Measurements from ENCODE around the gene BPIFB6.

BPIFB6 gene

DNA sequence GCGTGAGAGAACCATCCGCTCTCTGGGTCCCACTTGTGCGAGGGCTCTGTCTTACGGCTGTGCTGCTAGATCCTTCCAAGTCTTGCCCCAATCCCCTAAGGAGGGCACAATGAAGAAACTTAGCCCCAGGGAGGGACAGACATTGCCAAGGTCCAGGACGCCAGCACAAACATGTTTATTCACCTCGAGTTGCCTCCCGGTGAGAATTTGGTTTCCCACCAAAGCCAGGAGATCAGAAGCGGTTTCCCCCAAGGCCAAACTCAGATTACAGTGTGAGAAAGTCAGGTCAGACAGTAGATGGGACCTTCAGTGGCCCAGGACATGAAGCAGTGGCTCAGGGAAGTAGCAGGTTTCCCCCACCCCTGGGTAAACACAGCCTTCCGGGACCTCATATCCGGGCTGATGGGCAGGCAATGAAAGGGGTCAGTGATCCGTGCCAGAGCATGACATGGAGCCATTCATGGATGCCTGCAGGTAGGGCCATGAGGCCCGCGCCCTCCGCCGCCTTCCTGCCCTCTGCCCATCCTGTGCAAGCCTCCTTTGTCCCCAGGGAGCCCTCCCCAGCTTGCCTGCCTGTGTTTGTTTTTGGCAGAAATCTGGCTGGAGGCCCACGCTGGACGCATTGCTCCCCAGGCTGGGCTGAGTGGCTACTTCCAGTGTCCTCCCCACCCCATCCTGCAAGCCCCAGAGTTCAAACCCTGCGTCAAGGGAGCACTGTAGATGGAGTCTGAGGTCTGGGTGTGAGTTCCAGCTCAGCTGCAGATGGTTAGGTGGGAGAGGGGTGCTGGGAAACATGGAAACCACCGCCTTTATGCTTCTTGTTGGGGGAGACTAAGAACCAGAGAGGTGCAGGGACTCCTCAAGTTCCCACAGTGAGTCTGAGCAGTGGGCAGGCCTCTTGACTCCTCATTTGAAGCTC, 22.0 kb upstream of the BPIFB6 start:
- H3K4me1 Mint-ChIP-seq: peaks cover 17% of the 10 kb centered on the region
- H3K36me3 Mint-ChIP-seq: no peaks in the 10 kb centered on the region
- H3K4me3 Mint-ChIP-seq: no peak overlapping the region
- H3K9me3 Mint-ChIP-seq: peaks cover 6% of the 10 kb centered on the region
- no peaks in the 10 kb centered on the region for H3K27me3 Mint-ChIP-seq
- H3K27ac Mint-ChIP-seq: peak overlapping the region; percentile 30

DNA sequence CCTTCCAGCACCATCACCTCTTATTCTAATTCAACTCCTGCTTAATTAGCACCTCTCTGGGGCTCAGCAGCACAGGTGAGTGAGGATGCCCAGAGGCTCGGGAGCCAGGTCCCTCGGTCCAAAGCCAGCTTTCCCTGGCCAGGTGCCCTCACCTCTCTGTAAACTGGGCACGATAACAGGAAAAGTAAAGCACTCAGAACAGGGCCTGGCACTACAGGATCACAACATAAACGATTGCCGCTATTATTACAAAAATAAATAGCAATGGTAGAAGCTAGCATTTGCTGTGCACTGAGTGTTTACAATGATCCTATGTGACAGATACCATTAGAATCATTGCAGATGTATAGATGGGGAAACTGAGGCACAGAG, 21.3 kb upstream of the BPIFB6 start:
- H3K27me3 Mint-ChIP-seq: no peaks in the 10 kb centered on the region
- H3K36me3 Mint-ChIP-seq: no peaks in the 10 kb centered on the region
- H3K27ac Mint-ChIP-seq: no peak overlapping the region
- no peak overlapping the region for H3K4me3 Mint-ChIP-seq
- H3K4me1 Mint-ChIP-seq: peaks cover 13% of the 10 kb centered on the region
- H3K9me3 Mint-ChIP-seq: peaks cover 4% of the 10 kb centered on the region

DNA sequence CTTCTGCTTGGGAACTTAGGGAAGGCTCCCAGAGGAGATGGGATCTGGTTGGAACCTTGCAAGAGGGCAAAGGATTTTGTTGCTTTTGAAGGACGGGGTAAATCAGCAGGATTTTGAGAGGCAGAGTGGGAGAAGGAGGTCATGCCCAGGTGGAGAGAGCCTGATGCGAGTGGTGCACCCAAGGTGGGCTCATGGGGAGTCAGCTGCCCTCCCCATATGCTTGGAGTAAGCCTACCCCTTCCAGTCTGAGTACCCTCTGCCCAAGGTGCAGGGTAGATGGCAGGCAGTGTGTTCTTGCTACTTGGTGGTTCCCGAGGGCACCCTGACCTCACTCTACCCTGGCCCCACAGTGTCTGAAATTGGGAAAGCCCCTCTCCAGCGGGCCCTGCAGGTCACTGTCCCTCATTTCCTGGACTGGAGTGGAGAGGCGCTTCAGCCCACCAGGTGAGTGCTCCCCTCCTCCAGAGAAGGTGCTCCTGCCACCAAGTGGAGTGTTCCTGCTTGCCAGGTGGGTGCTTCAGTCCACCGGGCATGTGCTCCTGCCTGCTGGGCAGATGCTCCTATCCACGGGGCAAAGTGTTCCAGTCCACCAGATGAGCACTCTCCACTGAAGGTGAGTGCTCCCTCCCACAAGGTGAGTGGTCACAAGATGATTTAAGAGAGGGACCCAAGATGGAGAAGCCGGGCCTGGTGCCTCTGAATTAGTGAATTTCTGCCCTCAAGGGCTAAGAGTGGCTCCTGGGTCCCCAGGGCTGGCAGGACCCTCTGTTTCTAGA, 20.6 kb upstream of the BPIFB6 start:
- H3K27ac Mint-ChIP-seq: no peak overlapping the region
- no peak overlapping the region for H3K4me3 Mint-ChIP-seq
- H3K36me3 Mint-ChIP-seq: no peaks in the 10 kb centered on the region
- H3K9me3 Mint-ChIP-seq: no peaks in the 10 kb centered on the region
- H3K27me3 Mint-ChIP-seq: no peaks in the 10 kb centered on the region
- H3K4me1 Mint-ChIP-seq: peaks cover 13% of the 10 kb centered on the region

DNA sequence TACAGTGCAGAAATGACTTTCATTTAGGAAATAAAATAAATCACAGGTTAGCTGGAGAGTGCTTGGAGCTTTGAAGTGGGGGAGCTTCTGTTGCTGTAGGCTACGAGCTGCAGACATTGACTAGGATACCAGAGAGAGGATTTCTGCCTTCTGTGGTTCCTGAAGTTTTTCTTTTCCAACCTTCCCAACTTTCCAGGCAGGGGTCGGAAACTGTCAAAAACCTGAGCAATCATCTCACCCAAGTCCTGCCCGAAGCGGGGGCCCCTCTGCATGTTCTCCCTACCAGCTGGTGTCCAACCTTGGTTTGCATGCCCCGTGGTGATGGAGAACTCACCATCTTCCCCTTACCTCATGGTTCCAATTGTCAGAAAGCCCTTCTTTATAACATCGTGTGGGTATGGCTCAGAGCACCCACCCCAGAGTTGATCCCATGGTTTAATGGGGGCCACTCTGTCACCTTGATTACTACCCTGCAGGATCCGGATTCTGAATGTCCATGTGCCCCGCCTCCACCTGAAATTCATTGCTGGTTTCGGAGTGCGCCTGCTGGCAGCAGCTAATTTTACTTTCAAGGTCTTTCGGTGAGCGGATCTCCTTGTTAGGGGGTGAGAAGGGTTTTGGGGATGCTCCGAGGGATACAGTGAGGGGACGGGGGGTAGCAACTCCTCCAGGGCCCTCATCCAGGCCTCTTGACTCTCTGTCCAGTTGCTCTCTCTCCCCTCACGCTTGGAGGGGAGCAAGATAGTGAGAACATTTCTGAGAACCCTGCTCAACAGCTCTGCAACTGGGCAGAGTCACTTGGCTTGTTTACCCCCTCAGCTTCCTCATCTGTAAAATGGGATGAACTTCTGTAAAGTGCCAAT, 18.9 kb upstream of the BPIFB6 start:
- Mint-ChIP-seq H3K27me3 (no peaks in the 10 kb centered on the region), H3K36me3 (no peaks in the 10 kb centered on the region), H3K4me3 (no peak overlapping the region), H3K4me1 (peaks cover 24% of the 10 kb centered on the region), H3K9me3 (no peaks in the 10 kb centered on the region), H3K27ac (no peak overlapping the region)

DNA sequence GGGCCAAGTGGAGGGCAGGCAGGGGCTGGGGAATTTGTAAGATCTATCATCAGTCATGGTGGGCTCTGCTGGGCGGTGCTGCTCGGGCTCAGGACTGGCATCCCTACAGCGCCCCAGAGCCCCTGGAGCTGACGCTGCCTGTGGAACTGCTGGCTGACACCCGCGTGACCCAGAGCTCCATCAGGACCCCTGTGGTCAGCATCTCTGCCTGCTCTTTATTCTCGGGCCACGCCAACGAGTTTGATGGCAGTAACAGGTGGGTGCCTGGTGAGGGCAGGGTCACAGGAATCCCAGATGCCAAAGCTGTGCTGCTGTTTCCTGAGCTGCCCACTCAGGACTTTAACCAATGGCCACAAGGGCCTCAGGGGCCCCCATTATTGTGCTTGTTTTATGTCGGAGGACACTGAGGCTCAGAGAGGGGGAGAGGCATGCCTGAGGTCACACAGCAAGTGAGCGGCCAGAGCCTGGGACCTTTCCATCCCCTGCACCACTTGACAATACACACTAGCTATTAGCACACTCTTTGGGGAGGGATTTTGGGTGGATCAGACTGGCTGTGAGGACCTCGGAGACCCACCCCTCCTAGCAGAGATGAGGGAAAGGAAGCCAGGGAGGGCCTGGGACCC, 17.6 kb upstream of the BPIFB6 start:
- Mint-ChIP-seq H3K9me3 (no peaks in the 10 kb centered on the region), H3K27ac (no peak overlapping the region), H3K4me1 (peaks cover 26% of the 10 kb centered on the region), H3K4me3 (no peak overlapping the region), H3K36me3 (no peaks in the 10 kb centered on the region), H3K27me3 (no peaks in the 10 kb centered on the region)

DNA sequence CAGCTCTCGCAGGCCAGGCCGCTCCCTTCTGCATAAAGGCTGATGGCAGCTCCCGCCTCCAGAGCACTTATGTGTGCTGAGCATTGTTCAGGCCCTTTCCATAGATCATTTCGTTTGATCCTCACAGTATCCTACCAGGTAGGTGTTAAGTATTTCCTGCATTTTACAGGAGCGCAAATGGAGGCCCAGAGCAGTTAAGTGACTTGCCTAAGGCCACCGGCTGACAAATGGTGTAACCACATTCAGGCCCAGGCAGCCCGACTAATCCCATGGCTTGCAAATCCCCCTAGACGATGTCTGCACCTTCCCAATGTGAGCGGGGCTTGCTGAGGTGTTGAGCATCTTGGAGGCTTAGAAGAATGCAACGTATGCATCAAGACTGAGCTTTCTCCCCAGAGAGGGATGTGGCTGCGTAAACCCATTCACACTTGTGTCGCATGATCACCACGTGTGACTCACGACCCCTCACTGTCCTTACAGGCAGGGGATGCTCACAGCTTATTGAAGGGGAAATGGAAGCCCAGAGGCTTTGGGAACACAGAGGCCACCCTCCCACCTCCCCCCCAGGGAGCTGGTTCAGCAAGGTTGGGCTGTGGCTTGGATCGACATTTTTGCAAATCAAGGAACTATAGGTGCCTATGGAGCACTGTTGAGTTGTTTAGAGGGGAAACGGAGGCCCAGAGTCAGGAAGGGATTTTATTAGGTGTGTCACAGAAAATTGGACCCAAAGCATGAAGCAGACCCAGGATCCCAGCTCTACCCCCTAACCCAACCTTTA, 16.9 kb upstream of the BPIFB6 start:
- Mint-ChIP-seq H3K27ac (peak overlapping the region; percentile 12), H3K4me3 (no peak overlapping the region), H3K4me1 (peaks cover 30% of the 10 kb centered on the region), H3K36me3 (no peaks in the 10 kb centered on the region), H3K27me3 (no peaks in the 10 kb centered on the region), H3K9me3 (no peaks in the 10 kb centered on the region)

DNA sequence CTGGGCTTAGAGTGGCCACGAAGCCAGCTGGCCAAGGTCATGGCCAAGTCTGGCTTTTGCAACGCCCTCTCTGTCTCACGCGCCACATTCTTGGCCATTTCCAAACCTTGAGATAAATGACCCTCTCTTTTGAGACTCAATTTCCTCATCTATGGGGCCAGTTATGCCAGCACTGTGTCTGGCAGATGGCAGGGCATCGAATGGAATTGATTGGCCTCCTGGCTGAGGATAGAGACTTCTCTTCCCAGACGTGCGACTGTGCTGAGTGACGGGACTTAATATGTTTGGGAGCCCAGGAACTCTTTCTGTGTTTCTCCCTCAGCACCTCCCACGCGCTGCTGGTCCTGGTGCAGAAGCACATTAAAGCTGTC, 16.3 kb upstream of the BPIFB6 start:
- no peak overlapping the region for H3K27ac Mint-ChIP-seq

DNA sequence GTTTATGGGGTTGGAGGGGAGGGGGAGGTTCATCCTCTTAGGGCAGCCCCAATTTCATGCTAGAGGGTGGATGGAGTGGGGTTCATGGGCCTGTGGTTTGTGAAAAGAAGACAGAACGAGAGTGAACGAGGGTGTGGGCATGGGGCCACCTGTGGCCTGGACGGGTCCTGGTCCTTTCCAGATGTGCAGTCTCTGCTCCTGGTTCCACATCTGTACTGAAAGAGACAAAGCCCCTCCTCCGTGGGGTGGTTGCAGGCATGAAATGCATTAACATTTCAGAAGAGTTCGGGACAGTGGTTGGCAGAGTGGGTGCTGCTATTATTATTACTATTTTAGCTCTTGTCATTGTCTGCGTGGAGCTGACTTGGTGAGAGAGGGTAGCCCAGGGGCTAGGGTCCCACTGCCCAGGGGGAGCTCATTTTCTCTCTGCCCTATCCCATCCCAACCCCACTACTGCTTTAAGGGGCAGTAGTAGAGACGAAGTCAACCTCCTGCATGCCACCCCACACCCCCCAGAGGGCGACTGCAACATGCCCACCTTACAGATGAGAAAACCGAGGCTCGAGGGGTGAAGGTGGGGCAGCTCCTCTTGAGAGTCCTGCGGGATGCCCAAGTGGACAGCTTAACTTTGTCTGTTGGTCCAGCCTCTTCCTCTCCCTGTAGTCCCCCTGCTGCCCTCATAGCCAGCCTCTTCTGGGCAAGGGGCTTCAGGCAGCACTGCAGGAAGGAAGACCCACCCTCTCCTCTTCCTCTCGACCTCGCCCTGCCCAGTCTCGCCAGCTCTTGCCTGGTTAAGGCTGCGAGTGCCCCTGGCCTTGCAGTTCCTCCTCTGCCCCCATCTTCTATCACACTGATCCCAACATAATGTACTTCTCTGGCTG, 15.5 kb upstream of the BPIFB6 start:
- H3K4me3 Mint-ChIP-seq: peak overlapping the region; percentile 9
- H3K27me3 Mint-ChIP-seq: no peaks in the 10 kb centered on the region
- H3K36me3 Mint-ChIP-seq: no peaks in the 10 kb centered on the region
- H3K9me3 Mint-ChIP-seq: no peaks in the 10 kb centered on the region
- no peak overlapping the region for H3K27ac Mint-ChIP-seq
- H3K4me1 Mint-ChIP-seq: peaks cover 30% of the 10 kb centered on the region

More for the DNA sequence above, 16.3 kb upstream of the BPIFB6 start:
- H3K4me3 Mint-ChIP-seq: no peak overlapping the region
- no peaks in the 10 kb centered on the region for H3K36me3 Mint-ChIP-seq
- H3K27me3 Mint-ChIP-seq: no peaks in the 10 kb centered on the region
- no peaks in the 10 kb centered on the region for H3K9me3 Mint-ChIP-seq
- H3K4me1 Mint-ChIP-seq: peaks cover 30% of the 10 kb centered on the region

DNA sequence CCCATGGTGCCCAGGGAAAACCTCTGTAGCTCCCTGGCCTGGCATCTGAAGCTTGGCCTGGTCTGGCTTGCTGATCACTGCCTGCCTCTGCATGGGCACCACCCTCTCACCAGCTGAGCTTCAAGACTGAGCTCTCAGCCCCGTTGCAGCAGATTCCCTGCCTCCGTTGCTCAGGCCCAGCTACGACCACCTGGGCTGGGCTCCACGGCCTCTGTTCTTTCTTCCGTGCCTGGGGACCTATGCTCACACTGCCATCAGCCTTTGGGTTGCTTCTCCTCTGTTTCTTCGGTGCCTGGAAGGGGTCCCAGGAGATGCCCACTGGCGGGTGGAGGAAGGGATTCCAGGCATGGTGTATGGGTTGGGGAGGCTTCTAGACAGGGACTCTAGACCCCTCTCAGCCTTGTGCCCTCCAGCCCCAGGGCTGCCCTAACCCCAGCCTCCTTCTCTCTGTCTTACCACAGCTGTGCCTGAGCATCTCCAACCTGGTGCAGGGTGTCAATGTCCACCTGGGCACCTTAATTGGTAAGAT, 14.8 kb upstream of the BPIFB6 start:
- Mint-ChIP-seq H3K4me3 (peak overlapping the region; percentile 9), H3K27ac (no peak overlapping the region), H3K27me3 (no peaks in the 10 kb centered on the region), H3K9me3 (no peaks in the 10 kb centered on the region), H3K36me3 (no peaks in the 10 kb centered on the region), H3K4me1 (peaks cover 30% of the 10 kb centered on the region)

DNA sequence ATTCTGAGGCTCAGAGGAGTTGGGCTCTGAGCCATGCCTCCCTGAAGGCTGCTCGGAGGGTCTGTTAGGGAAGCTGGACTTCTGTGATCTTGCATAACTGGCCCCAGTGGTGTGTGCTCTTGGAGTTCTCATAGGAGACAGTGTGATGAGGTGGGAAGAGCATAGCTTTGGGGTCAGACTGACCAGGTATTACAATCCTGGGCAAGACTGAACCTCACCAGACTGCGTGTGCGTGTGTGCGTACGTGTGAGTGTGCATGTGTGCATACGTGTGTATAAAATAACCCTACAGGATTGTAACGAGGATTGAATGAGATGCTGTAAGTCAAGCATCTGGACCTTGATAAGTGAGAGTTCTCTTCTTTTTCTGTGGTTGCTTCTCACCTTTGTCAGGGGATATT, 13.9 kb upstream of the BPIFB6 start:
- Mint-ChIP-seq H3K27me3 (no peaks in the 10 kb centered on the region), H3K4me3 (no peak overlapping the region), H3K36me3 (no peaks in the 10 kb centered on the region), H3K9me3 (no peaks in the 10 kb centered on the region), H3K4me1 (peaks cover 25% of the 10 kb centered on the region), H3K27ac (no peak overlapping the region)

DNA sequence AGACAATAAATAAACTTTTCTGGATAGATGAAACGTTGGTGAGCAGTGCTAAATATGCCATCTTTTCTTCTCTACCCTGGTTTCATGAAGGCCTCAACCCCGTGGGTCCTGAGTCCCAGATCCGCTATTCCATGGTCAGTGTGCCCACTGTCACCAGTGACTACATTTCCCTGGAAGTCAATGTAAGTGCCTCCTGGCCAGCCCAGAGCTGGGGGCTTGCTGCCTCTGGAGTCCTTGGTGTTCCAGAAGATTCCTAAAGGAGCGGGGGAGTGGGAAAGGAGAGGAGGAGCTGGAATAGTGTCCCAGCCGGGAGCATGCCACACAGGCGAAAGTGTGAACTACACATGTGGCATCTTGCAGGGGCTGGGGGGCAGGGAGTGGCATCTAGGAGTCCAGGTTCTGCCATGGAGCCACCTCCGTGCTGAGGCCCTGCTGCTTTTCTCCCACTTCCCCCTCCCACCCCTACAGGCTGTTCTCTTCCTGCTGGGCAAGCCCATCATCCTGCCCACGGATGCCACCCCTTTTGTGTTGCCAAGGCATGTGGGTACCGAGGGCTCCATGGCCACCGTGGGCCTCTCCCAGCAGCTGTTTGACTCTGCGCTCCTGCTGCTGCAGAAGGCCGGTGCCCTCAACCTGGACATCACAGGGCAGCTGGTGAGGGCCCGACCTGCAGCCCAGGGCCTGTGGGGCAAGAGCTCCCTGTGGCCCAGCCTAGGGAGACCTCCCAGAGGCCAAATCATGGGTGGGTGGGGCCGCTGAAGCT, 13.1 kb upstream of the BPIFB6 start:
- H3K9me3 Mint-ChIP-seq: no peaks in the 10 kb centered on the region
- H3K27me3 Mint-ChIP-seq: no peaks in the 10 kb centered on the region
- H3K4me3 Mint-ChIP-seq: no peak overlapping the region
- H3K4me1 Mint-ChIP-seq: peaks cover 22% of the 10 kb centered on the region
- no peaks in the 10 kb centered on the region for H3K36me3 Mint-ChIP-seq
- H3K27ac Mint-ChIP-seq: no peak overlapping the region

DNA sequence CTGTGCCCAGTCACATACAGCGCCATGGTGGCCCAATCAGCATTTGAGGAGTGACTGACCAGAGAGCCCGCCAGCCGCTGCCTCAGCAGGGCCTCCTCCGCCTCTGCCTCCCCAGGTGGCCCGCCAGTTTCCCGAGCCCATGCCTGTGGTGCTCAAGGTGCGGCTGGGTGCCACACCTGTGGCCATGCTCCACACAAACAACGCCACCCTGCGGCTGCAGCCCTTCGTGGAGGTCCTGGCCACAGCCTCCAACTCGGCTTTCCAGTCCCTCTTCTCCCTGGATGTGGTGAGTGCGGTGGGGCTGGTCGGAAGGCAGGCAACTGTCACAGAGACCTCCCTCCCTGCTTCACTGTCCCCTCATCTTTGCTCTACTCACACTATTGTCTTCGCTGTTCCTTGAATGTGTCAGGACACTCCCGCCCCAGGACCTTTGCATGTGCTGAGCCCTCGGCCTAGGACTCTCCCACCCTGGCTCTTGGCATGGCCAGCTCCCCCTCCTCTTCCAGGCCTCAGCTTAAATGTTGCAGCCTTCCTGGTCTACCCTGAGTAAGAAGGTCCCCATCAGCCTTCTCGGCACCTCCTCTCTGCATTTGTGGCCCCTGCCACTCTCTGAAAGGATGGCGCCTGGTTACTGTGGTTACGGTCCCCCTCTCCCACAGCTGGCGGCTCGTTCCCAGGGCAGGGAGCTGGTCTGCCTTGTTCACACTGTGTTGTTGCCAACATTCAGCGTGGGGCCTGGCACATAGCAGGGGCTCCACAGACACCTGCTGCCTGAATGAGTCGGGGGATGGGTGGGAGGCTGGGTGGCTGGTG, 11.8 kb upstream of the BPIFB6 start:
- H3K4me3 Mint-ChIP-seq: no peak overlapping the region
- no peaks in the 10 kb centered on the region for H3K27me3 Mint-ChIP-seq
- peaks cover 22% of the 10 kb centered on the region for H3K4me1 Mint-ChIP-seq
- H3K9me3 Mint-ChIP-seq: no peaks in the 10 kb centered on the region
- no peaks in the 10 kb centered on the region for H3K36me3 Mint-ChIP-seq
- no peak overlapping the region for H3K27ac Mint-ChIP-seq
